Measurements from ENCODE around the gene PCMT1.
A peak's percentile ranks its signal among the peaks of the same experiment; 100 is the strongest.

PCMT1 gene

GRCh38 chr6:149855040-149855654 is 105.6 kb downstream of the PCMT1 start:
- peak overlapping the region; percentile 13; the same call in 1 of the 2 replicates for H3K27ac ChIP-seq
- no peak for TF ChIP-seq ZFX (IDR thresholded peaks at IDR 0.05)
- TF ChIP-seq, protein P1, sequence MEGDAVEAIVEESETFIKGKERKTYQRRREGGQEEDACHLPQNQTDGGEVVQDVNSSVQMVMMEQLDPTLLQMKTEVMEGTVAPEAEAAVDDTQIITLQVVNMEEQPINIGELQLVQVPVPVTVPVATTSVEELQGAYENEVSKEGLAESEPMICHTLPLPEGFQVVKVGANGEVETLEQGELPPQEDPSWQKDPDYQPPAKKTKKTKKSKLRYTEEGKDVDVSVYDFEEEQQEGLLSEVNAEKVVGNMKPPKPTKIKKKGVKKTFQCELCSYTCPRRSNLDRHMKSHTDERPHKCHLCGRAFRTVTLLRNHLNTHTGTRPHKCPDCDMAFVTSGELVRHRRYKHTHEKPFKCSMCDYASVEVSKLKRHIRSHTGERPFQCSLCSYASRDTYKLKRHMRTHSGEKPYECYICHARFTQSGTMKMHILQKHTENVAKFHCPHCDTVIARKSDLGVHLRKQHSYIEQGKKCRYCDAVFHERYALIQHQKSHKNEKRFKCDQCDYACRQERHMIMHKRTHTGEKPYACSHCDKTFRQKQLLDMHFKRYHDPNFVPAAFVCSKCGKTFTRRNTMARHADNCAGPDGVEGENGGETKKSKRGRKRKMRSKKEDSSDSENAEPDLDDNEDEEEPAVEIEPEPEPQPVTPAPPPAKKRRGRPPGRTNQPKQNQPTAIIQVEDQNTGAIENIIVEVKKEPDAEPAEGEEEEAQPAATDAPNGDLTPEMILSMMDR (conservative IDR thresholded peaks at IDR 0.05): no peak

- H3K27ac ChIP-seq: no peak overlapping the region; the same call in 1 of the 2 replicates
- TF ChIP-seq, protein P1 (conservative IDR thresholded peaks at IDR 0.05): no peak
- TF ChIP-seq ZFX (IDR thresholded peaks at IDR 0.05): no peak
Measured at GRCh38 chr6:149855741-149856140, 106.2 kb downstream of the PCMT1 start.

- H3K27ac ChIP-seq: peak overlapping the region; percentile 44; the same call in 1 of the 2 replicates
- TF ChIP-seq ZFX (IDR thresholded peaks at IDR 0.05): no peak
- TF ChIP-seq, protein P1 (conservative IDR thresholded peaks at IDR 0.05): no peak
Measured at GRCh38 chr6:149856256-149856994, 106.9 kb downstream of the PCMT1 start.

- H3K27ac ChIP-seq: peak overlapping the region; percentile 44
- TF ChIP-seq, protein P1 (conservative IDR thresholded peaks at IDR 0.05): no peak
- TF ChIP-seq ZFX (IDR thresholded peaks at IDR 0.05): no peak
Measured at GRCh38 chr6:149857541-149857940, 108.0 kb downstream of the PCMT1 start.

DNA sequence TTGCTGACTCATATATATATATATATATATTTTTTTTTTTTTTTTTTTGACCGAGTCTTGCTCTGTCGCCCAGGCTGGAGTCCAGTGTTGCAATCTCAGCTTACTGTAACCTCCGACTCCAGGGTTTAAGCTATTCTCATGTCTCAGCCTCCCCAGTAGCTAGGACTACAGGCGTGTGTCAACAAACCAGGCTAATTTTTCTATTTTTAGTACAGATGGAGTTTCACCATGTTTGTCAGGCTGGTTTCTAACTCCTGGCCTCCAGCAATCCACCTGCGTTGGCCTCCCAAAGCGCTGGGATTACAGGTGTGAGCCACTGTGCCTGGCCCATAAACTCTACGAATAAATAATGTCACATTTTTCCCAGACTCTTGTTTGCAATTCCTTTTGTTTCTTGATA is 109.8 kb downstream of the PCMT1 start:
- no peak overlapping the region for H3K27ac ChIP-seq
- TF ChIP-seq ZFX (IDR thresholded peaks at IDR 0.05): no peak
- TF ChIP-seq, protein P1 (conservative IDR thresholded peaks at IDR 0.05): no peak

DNA sequence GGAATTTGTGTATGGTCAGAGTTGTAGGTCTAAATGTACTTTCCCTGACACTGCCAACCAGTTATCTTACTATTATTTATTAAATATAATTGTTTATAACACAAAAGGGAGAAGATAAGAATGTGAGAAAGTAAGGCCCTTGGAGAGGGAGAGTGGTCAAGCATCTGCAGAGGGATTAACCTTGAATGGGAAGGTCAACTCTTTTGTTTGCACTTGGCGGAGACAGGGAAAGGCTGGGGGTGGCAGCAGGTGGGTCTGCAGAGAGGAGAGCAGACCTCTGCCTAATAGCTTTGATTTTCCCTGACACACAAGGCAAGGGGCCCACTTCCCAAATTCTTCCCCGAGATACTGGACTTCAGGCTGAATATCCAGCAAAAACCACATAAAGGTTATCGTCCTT is 110.4 kb downstream of the PCMT1 start:
- no peak for TF ChIP-seq ZFX (IDR thresholded peaks at IDR 0.05)
- TF ChIP-seq, protein P1 (conservative IDR thresholded peaks at IDR 0.05): no peak
- H3K27ac ChIP-seq: no peak overlapping the region

DNA sequence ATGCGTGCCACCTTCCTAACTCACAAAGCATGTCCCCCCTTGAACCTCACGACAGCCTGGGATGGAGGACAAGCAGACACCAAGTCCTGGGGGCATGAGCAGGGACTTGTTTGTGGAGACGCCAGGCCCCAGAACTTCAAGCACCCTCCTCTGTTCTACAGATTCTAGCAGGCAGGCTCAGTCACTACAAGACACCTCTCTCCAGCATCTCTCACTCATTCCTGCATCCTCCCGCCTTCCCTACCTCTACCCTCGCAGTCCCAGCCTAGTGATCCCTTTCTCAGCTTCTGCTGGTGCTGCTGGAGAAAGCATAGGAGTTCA is 110.9 kb downstream of the PCMT1 start:
- TF ChIP-seq ZFX (IDR thresholded peaks at IDR 0.05): no peak
- TF ChIP-seq, protein P1 (conservative IDR thresholded peaks at IDR 0.05): no peak
- H3K27ac ChIP-seq: no peak overlapping the region

All from C4-2B (cell line).